Suprapubic skin (tissue), 4 donors: Measurements from ENCODE around the gene ITGA2. TPM values are rescaled to one million over a fixed set of nuclear protein-coding genes. Genes with fewer than 3 reads are reported as not detected.

Experiments used
- DNase-seq, 2 donors: peaks; one replicate each; pipeline ENCODE4 v3.0.0-alpha.2; 2019; ENCODE audit warnings: low spot score in 2 of 2
- H3K27ac ChIP-seq: fragments of 200-600 bp; sonication (generic); one replicate; pipeline ENCODE4 v1.5.1; 2019
- H3K27me3 ChIP-seq: fragments of 200-600 bp; sonication (generic); one replicate; pipeline ENCODE4 v1.5.1; 2019
- H3K36me3 ChIP-seq: fragments of 200-600 bp; sonication (generic); one replicate; pipeline ENCODE4 v1.5.1; 2019
- H3K4me1 ChIP-seq: fragments of 200-600 bp; sonication (generic); one replicate; pipeline ENCODE4 v1.5.1; 2019
- H3K4me3 ChIP-seq: fragments of 200-600 bp; sonication (generic); one replicate; pipeline ENCODE4 v1.5.1; 2019; ENCODE audit warnings: mild to moderate bottlenecking
- H3K9me3 ChIP-seq: fragments of 200-600 bp; sonication (generic); one replicate; pipeline ENCODE4 v1.5.1; 2019
- CTCF ChIP-seq, 2 donors: fragments of 200-600 bp in 1 of 2; fragments of 450-650 bp in 1 of 2; sonication (generic) in 1 of 2; IDR thresholded peaks; one replicate each; pipeline ENCODE4 v1.5.1; 2016 to 2019; ENCODE audit warnings: antibody characterized with exemption in 2 of 2, mild to moderate bottlenecking in 1 of 2, moderate library complexity in 1 of 2
- EP300 ChIP-seq: sonication (generic); formaldehyde crosslinking; IDR thresholded peaks from one replicate; pipeline ENCODE4 v1.6.1; 2017; ENCODE audit warnings: antibody characterized with exemption
- POLR2A ChIP-seq, 2 donors: fragments of 450-650 bp; IDR thresholded peaks; one replicate each; pipeline ENCODE4 v1.6.1; 2017; ENCODE audit warnings: antibody characterized with exemption in 2 of 2, mild to moderate bottlenecking in 2 of 2, moderate library complexity in 2 of 2
- POLR2AphosphoS5 ChIP-seq, 3 donors: sonication (generic); formaldehyde crosslinking; IDR thresholded peaks; one replicate each; pipeline ENCODE4 v1.6.1; 2017; ENCODE audit warnings: antibody characterized with exemption in 3 of 3
- WGBS: methylation state at CpG from one replicate; pipeline ENCODE4 v1.1.5; 2018; 5-methylcytosine and 5-hydroxymethylcytosine counted together
- total RNA-seq, 4 donors: library from RNA; depleted of rRNA; stranded (reverse); fragments of >200 nt; gene quantifications; one replicate each; pipeline ENCODE4 v1.1.0, GENCODE V29; 2016

Gene ITGA2
- 10 to 100 TPM; 29.3 to 54.5 (median 34.3) TPM for total RNA-seq

- Histone ChIP-seq H3K36me3 (no peaks in the 10 kb centered on the region), H3K9me3 (no peaks in the 10 kb centered on the region), H3K27me3 (no peaks in the 10 kb centered on the region), H3K4me3 (peak within 1 kb of the TSS; percentile 64), H3K27ac (peak within 1 kb of the TSS; percentile 80), H3K4me1 (peaks cover 39% of the 10 kb centered on the region)
- TF ChIP-seq CTCF (IDR thresholded peaks at IDR 0.05) (no peak), EP300 (no peak), POLR2A (IDR thresholded peaks at IDR 0.05) (no peak), POLR2AphosphoS5 (IDR thresholded peaks at IDR 0.05) (no peak)
- WGBS = 0% methylated on average over 21 of the region's 64 CpGs
- peak; percentile 71 to 80 for DNase-seq
Observed at GRCh38 chr5:52989025-52989780, at the start of gene ITGA2. ITGA2 (plus strand) TSS chr5:52989352; CDS start chr5:52989469, 117 bp downstream.

GRCh38 chr5:52943285-52943684 lies 45.9 kb upstream of the ITGA2 start:
- WGBS = 100% methylated on average over 2 of the region's 2 CpGs
- DNase-seq = no peak

DNA sequence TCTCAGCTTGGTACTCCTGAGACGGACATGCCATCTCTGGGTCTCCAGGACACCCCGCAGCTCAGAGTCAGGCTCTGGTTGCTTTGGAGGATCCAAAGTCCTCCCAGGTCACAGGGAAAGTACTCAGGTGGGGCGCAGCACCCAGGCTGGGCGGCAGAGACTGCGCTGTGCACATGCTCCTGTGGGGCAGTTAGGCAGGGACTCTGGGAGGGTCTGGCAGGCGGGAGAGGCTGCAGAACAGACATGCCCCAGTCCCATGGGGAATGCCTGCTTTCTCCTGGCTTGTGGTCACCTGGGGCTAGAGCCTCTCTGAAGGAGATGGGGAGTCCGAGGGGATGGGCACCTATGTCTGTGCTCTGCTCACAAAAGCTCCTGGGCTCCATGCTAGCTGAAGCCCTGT lies 45.3 kb upstream of the ITGA2 start:
- 77% methylated on average over 5 of the region's 7 CpGs for WGBS
- Histone ChIP-seq H3K9me3 (no peaks in the 10 kb centered on the region), H3K4me3 (no peak overlapping the region), H3K36me3 (no peaks in the 10 kb centered on the region), H3K4me1 (peaks cover 3% of the 10 kb centered on the region), H3K27ac (no peak overlapping the region), H3K27me3 (no peaks in the 10 kb centered on the region)
- TF ChIP-seq CTCF (IDR thresholded peaks at IDR 0.05) = no peak
- TF ChIP-seq EP300 = no peak
- TF ChIP-seq POLR2AphosphoS5 (IDR thresholded peaks at IDR 0.05) = no peak
- no peak for TF ChIP-seq POLR2A (IDR thresholded peaks at IDR 0.05)
- no peak for DNase-seq

More at GRCh38 chr5:52943285-52943684, 45.9 kb upstream of the ITGA2 start:
- H3K9me3 ChIP-seq = no peaks in the 10 kb centered on the region
- no peak overlapping the region for H3K27ac ChIP-seq
- no peaks in the 10 kb centered on the region for H3K27me3 ChIP-seq
- H3K4me3 ChIP-seq = no peak overlapping the region
- peaks cover 3% of the 10 kb centered on the region for H3K4me1 ChIP-seq
- TF ChIP-seq POLR2AphosphoS5 (IDR thresholded peaks at IDR 0.05) (no peak), POLR2A (IDR thresholded peaks at IDR 0.05) (no peak), EP300 (no peak)
- no peaks in the 10 kb centered on the region for H3K36me3 ChIP-seq

- Histone ChIP-seq H3K9me3 (no peaks in the 10 kb centered on the region), H3K4me1 (peaks cover 3% of the 10 kb centered on the region), H3K27ac (no peak overlapping the region), H3K4me3 (peak overlapping the region; percentile 30), H3K36me3 (no peaks in the 10 kb centered on the region), H3K27me3 (no peaks in the 10 kb centered on the region)
- TF ChIP-seq POLR2AphosphoS5 (IDR thresholded peaks at IDR 0.05) (no peak), POLR2A (IDR thresholded peaks at IDR 0.05) (no peak), EP300 (no peak), CTCF (IDR thresholded peaks at IDR 0.05) (no peak)
- 30% methylated on average over 4 of the region's 4 CpGs for WGBS
- no peak for DNase-seq
Observed at GRCh38 chr5:52945040-52945439, 44.1 kb upstream of the ITGA2 start.

DNA sequence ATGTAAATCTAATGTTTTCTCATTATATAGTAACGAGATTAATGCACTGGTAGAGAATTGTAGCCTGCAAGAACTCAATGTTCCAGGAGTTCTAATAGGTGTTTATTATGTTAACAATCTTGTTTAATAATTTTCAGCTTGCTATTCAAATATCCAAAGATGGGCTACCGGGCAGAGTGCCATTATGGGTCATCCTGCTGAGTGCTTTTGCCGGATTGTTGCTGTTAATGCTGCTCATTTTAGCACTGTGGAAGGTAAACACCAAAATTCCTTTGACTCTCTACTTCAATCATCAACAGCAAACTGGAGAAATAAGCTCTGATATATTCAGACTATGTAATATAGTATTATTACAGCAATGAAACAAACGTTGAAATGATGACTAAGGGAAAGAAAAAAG lies 41.9 kb upstream of the ITGA2 start:
- no peak overlapping the region for H3K4me3 ChIP-seq
- H3K27me3 ChIP-seq = no peaks in the 10 kb centered on the region
- DNase-seq = no peak
- no peaks in the 10 kb centered on the region for H3K9me3 ChIP-seq
- H3K36me3 ChIP-seq = no peaks in the 10 kb centered on the region
- 72% methylated on average over 4 of the region's 4 CpGs for WGBS
- TF ChIP-seq POLR2AphosphoS5 (IDR thresholded peaks at IDR 0.05) = no peak
- TF ChIP-seq EP300 = no peak
- no peak for TF ChIP-seq CTCF (IDR thresholded peaks at IDR 0.05)
- no peak for TF ChIP-seq POLR2A (IDR thresholded peaks at IDR 0.05)
- no peak overlapping the region for H3K27ac ChIP-seq
- peaks cover 6% of the 10 kb centered on the region for H3K4me1 ChIP-seq
